GM23338 (cell line): ENCODE results near the gene ATP5PD. TPM values are rescaled to one million over a fixed set of nuclear protein-coding genes. Genes with fewer than 3 reads are reported as not detected.

Experiments
- ATAC-seq: fragments of 200-7000 bp; cut with Tn5 transposase; 3 replicates; pipeline ENCODE4 v1.9.1; 2020
- DNase-seq: peaks from one replicate; pipeline ENCODE4 v3.0.0-alpha.2; 2015; ENCODE audit warnings: low spot score
- H2AFZ ChIP-seq: fragments of 200-600 bp; sonication (generic); 2 replicates; pipeline ENCODE4 v1.8.0; 2016; ENCODE audit warnings: antibody characterized with exemption, mild to moderate bottlenecking, moderate library complexity
- H3F3A ChIP-seq: fragments of 200-600 bp; sonication (generic); replicated peaks from 2 replicates; pipeline ENCODE4 v1.8.0; 2017; ENCODE audit warnings: antibody characterized with exemption, mixed run types, low read depth
- H3K27ac ChIP-seq: fragments of 200-600 bp; sonication (generic); 2 replicates; pipeline ENCODE4 v1.6.1; 2016; ENCODE audit warnings: low read depth
- H3K27me3 ChIP-seq: fragments of 200-600 bp; sonication (generic); 2 replicates; pipeline ENCODE4 v1.8.0; 2016; ENCODE audit warnings: mild to moderate bottlenecking, mixed run types, moderate library complexity; ENCODE audit not compliant: insufficient read depth
- H3K36me3 ChIP-seq: fragments of 200-600 bp; sonication (generic); 2 replicates; pipeline ENCODE4 v1.8.0; 2016; ENCODE audit warnings: mild to moderate bottlenecking; ENCODE audit not compliant: insufficient read depth
- H3K4me1 ChIP-seq: fragments of 200-600 bp; sonication (generic); 2 replicates; pipeline ENCODE4 v1.8.0; 2016; ENCODE audit warnings: mild to moderate bottlenecking, moderate library complexity; ENCODE audit not compliant: insufficient read depth
- H3K4me2 ChIP-seq: fragments of 200-600 bp; sonication (generic); 2 replicates; pipeline ENCODE4 v1.7.1; 2017; ENCODE audit warnings: mixed run types
- H3K4me3 ChIP-seq: fragments of 200-600 bp; sonication (generic); 2 replicates; pipeline ENCODE4 v1.6.1; 2016; ENCODE audit warnings: mixed run types
- H3K79me2 ChIP-seq: fragments of 200-600 bp; sonication (generic); replicated peaks from 2 replicates; pipeline ENCODE4 v1.8.0; 2017; ENCODE audit warnings: mild to moderate bottlenecking; ENCODE audit not compliant: insufficient read depth
- H3K9me2 ChIP-seq: fragments of 200-600 bp; sonication (generic); 2 replicates; pipeline ENCODE4 v1.8.0; 2017; ENCODE audit not compliant: insufficient read depth
- H4K20me1 ChIP-seq: fragments of 200-600 bp; sonication (generic); replicated peaks from 2 replicates; pipeline ENCODE4 v1.8.0; 2017; ENCODE audit warnings: mild to moderate bottlenecking; ENCODE audit not compliant: insufficient read depth
- H3K27ac Mint-ChIP-seq: 2 replicates; pipeline ENCODE4 v1.8.0; 2020; ENCODE audit warnings: inconsistent platforms, mild to moderate bottlenecking, moderate library complexity, mixed read lengths
- H3K27me3 Mint-ChIP-seq: 3 replicates; pipeline ENCODE4 v1.8.0; 2022; ENCODE audit warnings: low read depth, mild to moderate bottlenecking, moderate library complexity, mixed read lengths, inconsistent platforms; ENCODE audit not compliant: insufficient read depth, poor library complexity
- H3K36me3 Mint-ChIP-seq: 3 replicates; pipeline ENCODE4 v1.8.0; 2021; ENCODE audit warnings: low read depth, mild to moderate bottlenecking, inconsistent platforms, moderate library complexity, mixed read lengths
- H3K4me1 Mint-ChIP-seq: 3 replicates; pipeline ENCODE4 v1.8.0; 2020; ENCODE audit warnings: mild to moderate bottlenecking, inconsistent platforms, mixed read lengths
- H3K4me3 Mint-ChIP-seq: 3 replicates; pipeline ENCODE4 v1.8.0; 2021; ENCODE audit warnings: moderate library complexity, mild to moderate bottlenecking, inconsistent platforms, mixed read lengths
- H3K9me3 Mint-ChIP-seq: 3 replicates; pipeline ENCODE4 v1.8.0; 2020; ENCODE audit warnings: moderate library complexity, mild to moderate bottlenecking, inconsistent platforms, mixed read lengths
- CREB1 ChIP-seq: fragments of 250-450 bp; sonication (Bioruptor Pico); IDR thresholded peaks from 2 replicates; pipeline ENCODE4 v1.5.0; 2020; ENCODE audit warnings: low read depth, mild to moderate bottlenecking, moderate library complexity
- CTCF ChIP-seq, 2 experiments: fragments of 200-600 bp in 1 of 2; sonication (generic) in 1 of 2; conservative IDR thresholded peaks; 2 replicates each; pipeline versions ENCODE4 v1.5.1 to v1.6.1; 2016 to 2017; ENCODE audit warnings: antibody characterized with exemption in 2 of 2, low read depth in 2 of 2, mild to moderate bottlenecking in 2 of 2, moderate library complexity in 1 of 2
- ETS1 ChIP-seq: IDR thresholded peaks from 2 replicates; pipeline ENCODE4 v1.6.1; 2016; ENCODE audit warnings: antibody characterized with exemption
- EZH2 ChIP-seq: fragments of 200-600 bp; sonication (generic); IDR thresholded peaks from one replicate; pipeline ENCODE4 v1.8.0; 2017; ENCODE audit warnings: antibody characterized with exemption, mild to moderate bottlenecking, low read depth; ENCODE audit not compliant: unreplicated experiment
- EZH2phosphoT487 ChIP-seq: fragments of 200-600 bp; sonication (generic); IDR thresholded peaks from one replicate; pipeline ENCODE4 v1.8.1; 2018; ENCODE audit warnings: antibody characterized with exemption; ENCODE audit not compliant: unreplicated experiment
- JUNB ChIP-seq: IDR thresholded peaks from one replicate; pipeline ENCODE4 v1.6.1; 2016; ENCODE audit warnings: antibody characterized with exemption; ENCODE audit not compliant: unreplicated experiment
- NANOG ChIP-seq: IDR thresholded peaks from 2 replicates; pipeline ENCODE4 v1.6.1; 2016; ENCODE audit warnings: antibody characterized with exemption, borderline replicate concordance
- POLR2AphosphoS5 ChIP-seq: IDR thresholded peaks from 2 replicates; pipeline ENCODE4 v1.6.1; 2016; ENCODE audit warnings: antibody characterized with exemption, low read depth
- REST ChIP-seq: IDR thresholded peaks from one replicate; pipeline ENCODE4 v1.6.1; 2018; ENCODE audit warnings: antibody characterized with exemption; ENCODE audit not compliant: unreplicated experiment
- STAT1 ChIP-seq: IDR thresholded peaks from one replicate; pipeline ENCODE4 v1.6.1; 2016; ENCODE audit warnings: antibody characterized with exemption; ENCODE audit not compliant: unreplicated experiment
- ZNF114 ChIP-seq: fragments of 250-450 bp; sonication (Bioruptor Pico); IDR thresholded peaks from 2 replicates; pipeline ENCODE4 v1.5.0; 2020; ENCODE audit warnings: mild to moderate bottlenecking, moderate library complexity
- ZNF331 ChIP-seq: fragments of 250-450 bp; sonication (Bioruptor Pico); IDR thresholded peaks from 2 replicates; pipeline ENCODE4 v1.5.0; 2020; ENCODE audit warnings: low read depth, mild to moderate bottlenecking, moderate library complexity
- ZNF462 ChIP-seq: fragments of 250-450 bp; sonication (Bioruptor Pico); IDR thresholded peaks from 2 replicates; pipeline ENCODE4 v1.5.0; 2020; ENCODE audit warnings: mild to moderate bottlenecking, moderate library complexity
- polyA plus RNA-seq: library from polyadenylated mRNA; unstranded; fragments of >200 nt; fragmentation: Nextera tagmentation; extraction: Ambion mirVana; gene quantifications from 2 replicates; pipeline ENCODE4 v1.2.1, GENCODE V29; 2016
- total RNA-seq: library from RNA; depleted of rRNA; stranded (reverse); fragments of >200 nt; shearing (Covaris generic); gene quantifications from 2 replicates; pipeline ENCODE4 v1.2.3, GENCODE V29; 2014

Gene ATP5PD
- total and polyA plus RNA-seq, 2 experiments from 2014 or later = 244 to 1,144 TPM

GRCh38 chr17:75011401-75012095 is 35.2 kb downstream of the ATP5PD start:
- Mint-ChIP-seq H3K27me3 (peaks cover 4% of the 10 kb centered on the region), H3K36me3 (peaks cover 13% of the 10 kb centered on the region; the same call in 2 of the 3 replicates), H3K4me1 (peaks cover 26% of the 10 kb centered on the region), H3K4me3 (peak overlapping the region; percentile 84), H3K27ac (peak overlapping the region; percentile 96), H3K9me3 (no peaks in the 10 kb centered on the region; the same call in 1 of the 3 replicates)
- H3K27me3 ChIP-seq = no peaks in the 10 kb centered on the region
- peak overlapping the region; percentile 100 for H2AFZ ChIP-seq
- DNase-seq = peak; percentile 42
- H3K4me1 ChIP-seq = peaks cover 20% of the 10 kb centered on the region
- ATAC-seq = no peak
- H3K27ac ChIP-seq = peak overlapping the region; percentile 100
- TF ChIP-seq REST = no peak
- no peak for TF ChIP-seq ZNF114 (CRISPR knock-in tag)
- no peak for TF ChIP-seq EZH2phosphoT487
- TF ChIP-seq CTCF (conservative IDR thresholded peaks at IDR 0.05; ENCODE audit: low read depth in 2 of 2) = no peak
- TF ChIP-seq ZNF462 (CRISPR knock-in tag) = no peak
- no peak for TF ChIP-seq JUNB
- TF ChIP-seq ZNF331 = no peak
- TF ChIP-seq ETS1 = no peak
- no peak for TF ChIP-seq STAT1
- TF ChIP-seq NANOG = no peak
- TF ChIP-seq CREB1 = no peak
- no peak for TF ChIP-seq POLR2AphosphoS5
- no peak for TF ChIP-seq EZH2
- H3K4me2 ChIP-seq = peak overlapping the region; percentile 99
- no peaks in the 10 kb centered on the region for H4K20me1 ChIP-seq
- peaks cover 14% of the 10 kb centered on the region for H3F3A ChIP-seq
- no peaks in the 10 kb centered on the region for H3K36me3 ChIP-seq
- H3K4me3 ChIP-seq = peak overlapping the region; percentile 88
- H3K79me2 ChIP-seq = peaks cover 16% of the 10 kb centered on the region
- no peaks in the 10 kb centered on the region for H3K9me2 ChIP-seq
